Effector CD4-positive, alpha-beta T cell (primary cell): ENCODE data around the gene SRGAP1.
"Not testable (repeated sequence)": the region's sequence is repeated elsewhere in the genome, so short reads cannot be mapped to it uniquely, and the experiment has no call there.

Experiments
- DNase-seq: peaks from one replicate; pipeline ENCODE4 v3.0.0-alpha.2; 2020

Gene SRGAP1

GRCh38 chr12:63874897-63875480 lies 30.5 kb downstream of the SRGAP1 start:
- no peak for DNase-seq

DNA sequence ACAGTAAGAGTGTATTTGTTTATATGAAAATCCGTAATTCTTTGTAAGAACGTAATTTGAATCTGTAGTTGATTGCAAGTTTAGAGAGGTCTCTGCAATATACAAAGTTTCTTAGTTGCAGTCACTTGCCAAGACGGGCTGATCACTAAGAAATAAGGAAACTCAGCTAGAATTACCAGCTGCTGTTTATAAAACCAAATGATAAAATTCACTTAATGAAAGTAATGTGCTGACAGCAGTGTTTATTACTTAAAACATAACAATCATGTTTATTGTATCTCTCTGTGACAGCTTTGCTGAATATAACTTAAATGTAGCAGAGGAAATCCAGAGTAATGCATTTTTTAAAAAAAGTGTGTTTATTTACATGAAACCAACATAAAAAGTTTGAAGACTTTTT lies 31.2 kb downstream of the SRGAP1 start:
- no peak for DNase-seq

DNA sequence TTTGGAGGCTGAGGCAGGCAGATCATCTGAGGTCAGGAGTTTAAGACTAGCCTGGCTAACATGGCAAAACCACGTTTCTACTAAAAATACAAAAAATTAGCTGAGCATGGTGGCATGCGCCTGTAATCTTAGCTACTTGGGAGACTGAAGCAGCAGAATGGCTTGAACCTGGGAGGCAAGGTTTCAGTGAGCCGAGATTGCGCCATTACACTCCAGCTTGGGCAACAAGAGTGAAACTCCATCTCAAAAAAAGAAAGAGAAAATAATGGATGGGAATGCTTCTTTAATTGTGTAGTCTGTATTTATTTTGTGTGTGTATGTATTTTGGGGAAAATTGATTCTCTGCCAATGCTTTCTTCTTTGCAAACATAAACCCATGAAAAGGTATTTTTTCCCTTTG lies 32.5 kb downstream of the SRGAP1 start:
- no peak for DNase-seq

DNA sequence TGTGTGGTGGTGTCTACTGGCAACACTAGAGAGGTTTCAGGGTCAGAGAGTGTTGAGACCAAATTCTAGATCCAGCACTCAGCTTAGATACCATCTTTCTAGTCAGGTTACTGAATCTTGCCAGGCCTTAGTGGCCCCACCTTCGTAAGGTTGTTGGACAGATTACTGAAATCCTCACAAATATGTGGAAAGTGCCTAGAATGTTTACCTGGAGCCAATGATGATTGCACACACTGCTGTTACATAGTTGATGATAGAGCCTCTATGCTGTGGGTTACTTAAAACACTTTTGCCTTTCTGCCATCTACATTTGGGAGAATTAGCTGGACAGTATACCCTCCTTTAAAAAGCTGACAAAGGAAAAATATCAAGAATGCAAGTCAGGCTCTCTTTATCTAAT lies 33.2 kb downstream of the SRGAP1 start:
- no peak for DNase-seq

DNA sequence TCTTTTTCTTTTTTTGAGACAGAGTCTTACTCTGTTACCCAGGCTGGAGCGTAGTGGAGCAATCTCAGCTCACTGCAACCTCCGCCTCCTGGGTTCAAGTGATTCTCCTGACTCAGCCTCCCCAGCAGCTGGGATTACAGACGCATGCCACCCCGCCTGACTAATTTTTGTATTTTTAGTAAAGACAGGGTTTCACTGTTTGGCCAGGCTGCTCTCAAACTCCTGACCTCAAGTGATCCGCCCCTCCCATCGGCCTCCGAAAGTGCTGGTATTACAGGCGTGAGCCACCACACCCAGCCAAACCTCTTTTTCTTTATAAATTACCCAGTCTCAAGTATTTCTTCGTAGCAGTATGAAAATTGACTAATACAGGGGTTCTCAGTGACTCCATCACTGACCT lies 35.7 kb downstream of the SRGAP1 start:
- DNase-seq = not testable (repeated sequence)

GRCh38 chr12:63880742-63881263 lies 36.3 kb downstream of the SRGAP1 start:
- DNase-seq = no peak

DNA sequence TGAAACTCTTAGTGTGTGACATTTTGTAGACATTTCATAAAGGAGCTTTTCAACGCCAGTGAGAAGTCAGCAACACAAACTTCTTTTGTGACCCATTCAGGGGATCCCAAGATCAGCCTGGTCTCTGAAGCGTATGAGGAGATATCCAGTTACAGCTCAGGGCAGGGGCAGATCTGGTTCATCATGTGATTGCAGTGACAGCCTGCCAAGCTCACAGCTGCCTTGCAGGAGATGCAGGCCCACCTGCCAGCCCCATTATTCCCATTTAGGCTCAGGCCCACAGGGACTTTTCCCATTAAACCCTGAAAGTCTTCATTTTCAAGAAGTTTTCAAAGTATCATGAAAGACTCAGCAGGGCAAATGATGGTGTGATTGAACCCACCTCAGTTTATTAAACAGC lies 38.3 kb downstream of the SRGAP1 start:
- no peak for DNase-seq

- DNase-seq = no peak
Measured at GRCh38 chr12:63885401-63885800, 40.9 kb downstream of the SRGAP1 start.

DNA sequence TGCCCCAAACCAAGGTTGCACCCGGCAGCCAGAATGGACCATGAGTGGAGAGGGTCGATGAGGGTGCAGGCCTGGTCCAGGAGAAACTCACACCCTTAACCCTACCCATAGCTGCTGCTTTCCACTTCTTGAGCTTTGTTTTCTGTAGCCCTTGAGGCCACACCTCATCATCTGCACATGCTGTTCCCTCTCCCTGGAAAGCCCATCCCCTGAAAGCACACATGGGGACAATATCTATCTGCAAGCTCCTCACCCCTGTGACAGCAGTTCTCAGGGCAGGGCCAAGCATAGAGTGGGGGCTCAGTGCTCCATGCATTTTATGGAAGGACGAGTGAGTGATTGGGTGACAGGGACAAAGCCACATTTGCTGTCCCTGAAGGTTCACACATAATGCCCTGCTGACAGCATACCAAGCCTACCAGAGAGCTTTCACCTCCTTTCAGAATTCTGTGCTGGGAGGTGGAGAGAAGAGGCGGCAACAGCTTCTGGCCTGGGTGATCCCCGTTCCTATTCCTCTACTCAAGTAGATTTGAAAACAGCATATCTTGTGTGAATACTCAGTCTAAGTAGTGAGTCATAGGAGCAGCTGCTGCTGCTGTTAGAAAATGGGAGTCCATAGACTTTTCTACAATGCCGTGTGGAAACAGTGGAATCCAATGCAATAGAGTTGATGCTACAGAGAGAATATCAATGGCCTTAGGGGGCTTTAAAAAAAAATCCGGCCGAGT lies 44.6 kb downstream of the SRGAP1 start:
- no peak for DNase-seq

GRCh38 chr12:63889721-63890509 lies 45.4 kb downstream of the SRGAP1 start:
- no peak for DNase-seq

DNA sequence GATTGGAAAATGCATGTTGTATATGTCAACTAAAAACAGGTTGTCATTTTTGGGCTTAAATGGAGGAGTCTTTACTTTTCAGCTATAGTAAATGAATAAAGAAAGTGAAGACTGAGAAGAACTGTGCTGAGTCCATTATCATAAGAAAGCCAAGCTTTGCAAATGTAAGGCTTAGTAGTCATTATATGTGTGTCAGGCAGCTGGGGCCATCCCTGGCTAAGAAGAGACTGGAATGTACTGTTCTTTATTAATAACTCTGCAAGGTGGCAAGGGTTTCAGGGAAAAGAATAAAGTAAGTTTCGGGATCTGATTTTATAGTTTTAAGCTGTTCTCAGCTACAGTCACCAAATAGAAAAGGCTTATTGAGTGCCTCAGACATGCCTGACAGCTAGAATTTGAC lies 48.7 kb downstream of the SRGAP1 start:
- no peak for DNase-seq

- DNase-seq = no peak
Measured at GRCh38 chr12:63894132-63894531, 49.6 kb downstream of the SRGAP1 start.

GRCh38 chr12:63895841-63896240 lies 51.3 kb downstream of the SRGAP1 start:
- no peak for DNase-seq

DNA sequence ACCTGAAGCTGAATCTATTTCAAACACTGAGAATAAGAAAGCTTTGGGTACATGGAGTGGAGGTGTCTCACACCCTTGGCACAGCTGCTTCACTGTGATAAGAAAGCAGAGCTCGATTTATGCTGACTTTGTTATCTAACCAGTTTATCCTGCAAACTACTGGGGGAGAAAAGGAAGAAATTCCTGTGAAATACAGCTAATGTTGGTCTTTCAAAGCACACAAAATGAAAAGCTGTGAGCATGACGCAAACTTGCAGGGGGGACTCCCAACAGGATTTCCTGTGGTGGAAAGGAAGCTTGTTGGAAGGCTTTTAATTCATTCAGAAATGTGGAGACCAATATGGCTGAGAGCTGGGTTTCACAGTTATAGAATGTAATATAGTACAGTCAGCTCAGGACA lies 53.4 kb downstream of the SRGAP1 start:
- DNase-seq = no peak

DNA sequence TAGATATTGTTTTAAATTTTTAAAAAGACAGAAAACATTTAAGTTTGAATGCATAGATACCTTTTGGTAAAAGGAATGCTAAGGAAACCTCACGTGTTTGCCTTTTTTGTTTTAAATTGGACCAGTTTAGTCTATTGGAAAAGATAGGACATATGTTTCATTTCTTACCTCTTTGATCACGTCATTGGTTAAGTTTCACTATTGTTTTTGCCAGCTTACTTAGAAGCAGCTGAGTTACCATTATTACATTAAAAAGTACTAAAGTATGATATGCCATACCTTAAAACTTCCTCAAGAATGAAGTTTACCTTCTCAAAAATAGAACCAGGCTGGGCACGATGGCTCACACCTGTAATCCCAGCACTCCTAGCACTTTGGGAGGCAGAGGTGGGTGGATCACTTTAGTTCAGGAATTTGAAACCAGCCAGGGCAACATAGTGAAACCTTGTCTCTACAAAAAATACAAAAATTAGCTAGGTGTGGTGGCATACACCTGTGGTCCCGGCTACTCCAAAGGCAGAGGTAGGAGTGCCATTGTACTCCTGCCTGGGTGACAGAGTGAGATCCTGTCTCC lies 54.4 kb downstream of the SRGAP1 start:
- DNase-seq = no peak

GRCh38 chr12:63899396-63899795 lies 54.9 kb downstream of the SRGAP1 start:
- DNase-seq = no peak

GRCh38 chr12:63900922-63901793 lies 56.7 kb downstream of the SRGAP1 start:
- no peak for DNase-seq

GRCh38 chr12:63904653-63905052 lies 60.2 kb downstream of the SRGAP1 start:
- no peak for DNase-seq

- no peak for DNase-seq
Measured at GRCh38 chr12:63905544-63905943, 61.0 kb downstream of the SRGAP1 start.

DNA sequence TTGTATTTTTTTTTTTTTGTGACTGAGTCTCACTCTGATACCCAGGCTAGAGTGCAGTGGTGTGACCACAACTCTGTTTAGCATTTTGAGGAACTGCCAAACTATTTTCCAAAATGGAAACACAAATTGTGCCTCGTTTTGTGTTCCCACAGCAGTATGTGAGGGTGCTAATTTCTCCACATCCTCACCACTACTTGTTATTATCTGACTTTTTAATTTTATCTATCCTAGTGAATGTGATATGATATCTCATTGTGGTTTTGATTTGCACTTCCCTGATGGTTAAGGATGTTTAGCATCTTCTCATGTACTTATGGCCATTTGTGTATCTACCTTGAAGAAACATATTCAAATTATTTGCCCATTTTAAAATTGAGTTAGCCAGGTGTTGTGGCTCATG lies 62.4 kb downstream of the SRGAP1 start:
- no peak for DNase-seq

GRCh38 chr12:63907561-63907960 lies 63.1 kb downstream of the SRGAP1 start:
- DNase-seq = no peak

DNA sequence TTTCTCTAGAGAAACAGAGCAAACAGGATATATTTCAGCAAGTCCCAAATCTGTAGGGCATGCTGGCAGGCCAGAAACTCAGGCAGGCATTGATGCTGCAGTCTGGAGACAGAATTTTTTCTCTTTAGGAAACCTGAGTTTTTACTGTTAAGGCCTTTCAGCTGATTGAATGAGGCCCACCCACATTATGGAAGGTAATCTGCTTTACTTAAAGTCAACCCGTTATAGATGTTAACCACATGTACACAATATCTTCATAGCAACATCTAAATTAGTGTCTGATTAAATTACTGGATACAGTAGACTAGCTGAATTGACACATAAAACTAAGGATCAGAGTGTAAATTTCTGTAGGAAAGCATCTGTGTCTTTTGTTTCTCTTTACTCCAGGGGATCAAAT lies 65.2 kb downstream of the SRGAP1 start:
- DNase-seq = no peak
